ENCODE data around the gene DDX42.

Gene DDX42, protein sequence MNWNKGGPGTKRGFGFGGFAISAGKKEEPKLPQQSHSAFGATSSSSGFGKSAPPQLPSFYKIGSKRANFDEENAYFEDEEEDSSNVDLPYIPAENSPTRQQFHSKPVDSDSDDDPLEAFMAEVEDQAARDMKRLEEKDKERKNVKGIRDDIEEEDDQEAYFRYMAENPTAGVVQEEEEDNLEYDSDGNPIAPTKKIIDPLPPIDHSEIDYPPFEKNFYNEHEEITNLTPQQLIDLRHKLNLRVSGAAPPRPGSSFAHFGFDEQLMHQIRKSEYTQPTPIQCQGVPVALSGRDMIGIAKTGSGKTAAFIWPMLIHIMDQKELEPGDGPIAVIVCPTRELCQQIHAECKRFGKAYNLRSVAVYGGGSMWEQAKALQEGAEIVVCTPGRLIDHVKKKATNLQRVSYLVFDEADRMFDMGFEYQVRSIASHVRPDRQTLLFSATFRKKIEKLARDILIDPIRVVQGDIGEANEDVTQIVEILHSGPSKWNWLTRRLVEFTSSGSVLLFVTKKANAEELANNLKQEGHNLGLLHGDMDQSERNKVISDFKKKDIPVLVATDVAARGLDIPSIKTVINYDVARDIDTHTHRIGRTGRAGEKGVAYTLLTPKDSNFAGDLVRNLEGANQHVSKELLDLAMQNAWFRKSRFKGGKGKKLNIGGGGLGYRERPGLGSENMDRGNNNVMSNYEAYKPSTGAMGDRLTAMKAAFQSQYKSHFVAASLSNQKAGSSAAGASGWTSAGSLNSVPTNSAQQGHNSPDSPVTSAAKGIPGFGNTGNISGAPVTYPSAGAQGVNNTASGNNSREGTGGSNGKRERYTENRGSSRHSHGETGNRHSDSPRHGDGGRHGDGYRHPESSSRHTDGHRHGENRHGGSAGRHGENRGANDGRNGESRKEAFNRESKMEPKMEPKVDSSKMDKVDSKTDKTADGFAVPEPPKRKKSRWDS

DNA sequence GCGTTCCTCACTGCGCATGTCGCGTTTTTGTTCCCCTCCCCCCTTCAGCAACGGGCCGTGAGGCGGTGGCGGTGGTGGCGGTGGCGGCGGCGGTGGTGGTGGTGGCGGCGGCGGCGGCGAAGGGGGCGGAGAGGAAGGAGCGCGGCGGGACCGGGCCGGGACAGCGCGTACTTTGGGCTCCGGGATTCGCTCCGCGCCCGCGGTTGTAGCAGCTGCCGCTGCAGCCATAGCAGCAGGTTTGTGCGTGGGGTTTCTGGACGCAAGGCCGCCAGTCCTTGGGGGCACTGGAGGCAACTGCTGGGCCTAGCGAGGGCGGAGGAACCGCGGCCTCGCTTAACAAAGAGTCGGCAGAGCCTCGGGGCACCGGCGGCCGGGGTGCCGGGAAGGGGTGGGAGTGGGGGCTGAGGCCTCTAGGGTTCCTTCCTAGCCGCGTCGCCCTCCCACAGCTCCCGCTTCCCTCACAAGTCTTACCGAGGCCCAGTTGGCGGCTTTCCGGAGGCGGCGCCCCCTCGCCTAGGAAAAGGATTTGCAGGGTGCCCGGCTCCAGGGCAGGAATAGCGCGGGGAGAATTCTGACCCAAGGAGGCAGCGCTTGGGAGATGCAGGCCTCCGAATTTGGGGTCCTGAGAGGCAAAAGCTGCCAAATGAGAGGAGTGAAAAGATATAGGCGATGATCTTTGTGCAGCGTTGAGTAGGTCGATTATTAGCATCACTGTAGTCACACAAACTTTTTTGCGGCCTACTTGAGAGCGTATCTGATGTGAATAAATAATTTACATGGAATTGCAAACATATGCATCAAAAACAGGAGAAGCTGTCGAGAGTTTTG, at the start of gene DDX42:
Gene DDX42, plus strand, starts transcription at position 30 of the 828 bp plus-strand sequence. CDS start 12,880 bp downstream, outside the sequence.
- DNase-seq: no peak

DNA sequence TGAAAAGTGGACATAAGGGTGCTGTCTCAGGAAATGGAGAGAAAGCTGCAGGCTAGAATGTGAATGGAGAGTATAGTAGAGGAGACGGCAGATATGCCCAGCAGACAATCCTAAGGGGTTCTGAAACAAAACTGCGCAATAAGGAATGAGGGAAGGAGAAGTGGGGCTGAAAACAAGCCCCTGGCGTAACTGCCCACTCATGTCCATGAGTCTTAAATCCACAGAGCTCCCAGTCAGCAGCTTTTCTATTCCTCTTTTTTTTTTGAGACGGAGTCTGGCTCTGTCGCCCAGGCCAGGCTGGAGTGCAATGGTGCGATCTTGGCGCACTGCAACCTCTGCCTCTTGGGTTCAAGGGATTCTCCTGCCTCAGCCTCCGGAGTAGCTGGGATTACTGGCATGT, 38.3 kb upstream of the DDX42 start:
- DNase-seq: no peak

DNA sequence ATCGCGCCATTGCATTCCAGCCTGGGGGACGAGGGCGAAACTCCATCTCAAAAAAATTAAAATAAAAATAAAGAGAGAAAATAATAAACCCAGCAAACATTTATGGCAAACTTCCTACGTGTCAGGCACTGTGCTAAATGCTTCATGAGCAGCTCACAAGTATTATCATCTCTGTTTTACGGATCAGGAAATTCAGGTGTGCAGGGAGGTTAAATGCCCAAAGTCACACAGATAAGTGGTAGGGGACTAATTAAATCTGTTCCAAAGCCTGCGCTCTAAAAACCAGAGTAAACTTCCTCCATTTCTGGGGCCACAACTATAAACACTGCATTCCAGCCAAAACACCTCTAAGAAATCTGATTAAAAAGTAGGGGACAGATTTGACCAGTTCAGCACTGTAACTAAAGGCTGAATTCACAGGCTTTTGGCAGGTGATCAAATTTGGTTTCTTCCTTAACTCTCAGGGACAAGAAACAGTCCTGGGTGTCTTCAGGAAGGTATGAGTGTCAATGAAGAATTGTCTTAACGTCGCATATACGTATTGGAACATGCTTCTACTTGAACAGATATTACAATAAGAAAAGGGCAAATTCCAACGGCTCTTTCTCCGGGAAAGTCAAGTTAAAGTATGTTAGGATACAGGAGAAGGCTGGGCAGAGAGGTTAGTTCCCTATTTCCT, 33.4 kb upstream of the DDX42 start:
- no peak for DNase-seq

DNA sequence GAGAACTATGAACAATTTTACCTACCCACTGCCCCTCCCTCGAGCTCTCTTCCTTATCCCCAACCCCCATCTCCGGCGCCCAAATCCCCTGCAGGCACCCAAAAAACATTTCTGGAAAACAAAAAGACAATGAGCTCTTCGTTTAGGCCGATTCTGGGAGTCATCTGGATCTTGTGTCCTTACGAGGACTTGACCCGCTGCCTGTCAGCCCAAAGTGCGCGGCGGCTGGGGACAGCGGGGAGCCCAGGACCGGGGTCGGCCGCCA, 32.9 kb upstream of the DDX42 start:
- no peak for DNase-seq

DNA sequence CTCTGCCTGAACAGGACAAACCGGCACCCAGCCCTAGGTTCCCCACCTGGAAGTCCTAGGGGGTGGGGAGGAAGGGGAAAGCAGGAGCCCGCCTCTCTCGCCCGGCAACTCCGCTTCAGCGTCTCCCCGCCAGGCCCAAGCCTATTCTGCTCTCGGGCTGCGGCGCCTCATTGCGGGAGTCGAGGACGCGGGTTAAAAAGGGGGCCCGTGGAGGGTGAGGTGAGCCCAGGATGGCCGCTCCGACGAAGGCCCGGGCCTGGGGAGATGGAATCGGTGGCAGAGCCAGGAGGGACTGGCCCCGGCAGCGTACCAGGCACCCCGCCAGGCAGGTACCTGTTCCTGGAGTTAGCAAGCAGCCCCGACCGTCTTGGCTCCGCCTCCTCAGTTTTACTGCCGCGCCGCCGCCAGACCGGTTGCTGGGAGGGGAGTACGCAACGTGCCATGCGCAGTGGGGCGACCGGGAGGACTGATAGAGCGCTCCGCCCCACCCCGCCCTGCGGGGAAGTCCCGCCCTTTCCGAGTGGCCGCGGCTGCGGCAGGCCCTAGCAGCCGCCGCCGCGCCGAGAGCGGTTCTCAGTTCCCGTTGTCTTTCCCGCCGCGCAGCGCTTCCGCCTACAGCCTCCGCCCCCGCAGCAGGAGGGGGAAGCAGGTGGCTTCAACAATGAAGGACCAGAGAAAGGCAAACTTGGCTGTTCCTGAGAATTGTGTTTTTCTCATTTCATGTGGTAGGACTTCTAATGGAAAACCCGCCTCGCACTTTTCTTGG, 32.4 kb upstream of the DDX42 start, which contains the start of gene STRADA:
Gene STRADA, minus strand, starts transcription at position 392 of the 766 bp plus-strand sequence. CDS start 13,430 bp downstream, outside the sequence.
- DNase-seq: peak; percentile 99

DNA sequence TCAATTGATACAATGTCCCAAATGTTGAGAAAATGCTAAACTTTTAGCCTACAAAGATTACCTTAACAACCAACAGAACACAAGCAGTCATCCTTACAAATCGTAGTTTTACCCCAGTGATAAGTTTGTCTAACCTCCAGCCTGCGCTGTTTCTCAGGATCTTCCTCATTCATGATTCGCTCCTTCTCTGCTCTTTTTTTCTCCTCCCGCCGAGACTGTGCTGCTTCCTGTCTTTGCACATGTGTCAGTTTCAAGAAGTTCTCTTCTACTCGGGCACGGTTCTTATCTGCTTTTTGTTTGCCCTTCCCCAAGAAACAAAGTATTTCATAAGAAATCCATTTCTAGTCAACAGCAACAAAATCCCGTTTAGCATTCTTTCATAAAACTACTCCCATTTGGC, 22.2 kb upstream of the DDX42 start:
- no peak for DNase-seq

DNA sequence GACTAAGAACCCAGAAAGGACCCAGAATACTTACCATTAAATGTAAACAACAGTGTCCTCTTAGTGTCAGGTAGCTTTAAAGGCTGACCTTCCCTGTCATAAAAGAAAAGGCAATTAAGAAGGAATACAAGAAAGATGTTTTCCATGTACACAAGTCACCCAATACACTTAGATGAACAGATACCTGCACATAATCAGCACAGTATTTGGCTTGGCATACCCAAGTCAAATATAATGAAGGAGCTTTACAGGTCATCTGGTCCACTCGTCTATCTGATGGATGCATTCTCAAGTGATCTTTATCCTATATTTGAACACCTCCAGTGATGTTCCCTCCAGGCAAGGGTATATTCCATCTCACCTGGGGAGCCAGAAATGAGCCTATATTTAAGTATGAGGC, 21.3 kb upstream of the DDX42 start:
- no peak for DNase-seq

DNA sequence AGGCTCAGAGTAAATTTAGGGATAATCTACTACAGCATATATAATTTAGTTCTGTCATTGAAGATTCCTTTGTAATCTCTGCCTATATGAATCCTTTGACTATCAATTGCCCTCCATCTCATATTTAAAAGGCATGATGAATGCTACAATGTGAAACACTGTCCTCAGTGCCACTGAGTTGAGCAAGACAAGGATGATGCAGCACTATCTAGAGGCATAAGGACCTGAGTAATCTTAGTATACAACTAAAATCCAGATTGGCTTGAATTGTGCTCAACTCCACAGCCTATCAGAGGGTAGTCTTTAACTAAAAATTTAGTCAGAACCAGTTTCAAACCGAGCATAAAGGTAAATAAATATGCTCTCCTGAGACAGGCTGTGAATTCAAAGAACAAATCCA, 20.8 kb upstream of the DDX42 start:
- DNase-seq: no peak

DNA sequence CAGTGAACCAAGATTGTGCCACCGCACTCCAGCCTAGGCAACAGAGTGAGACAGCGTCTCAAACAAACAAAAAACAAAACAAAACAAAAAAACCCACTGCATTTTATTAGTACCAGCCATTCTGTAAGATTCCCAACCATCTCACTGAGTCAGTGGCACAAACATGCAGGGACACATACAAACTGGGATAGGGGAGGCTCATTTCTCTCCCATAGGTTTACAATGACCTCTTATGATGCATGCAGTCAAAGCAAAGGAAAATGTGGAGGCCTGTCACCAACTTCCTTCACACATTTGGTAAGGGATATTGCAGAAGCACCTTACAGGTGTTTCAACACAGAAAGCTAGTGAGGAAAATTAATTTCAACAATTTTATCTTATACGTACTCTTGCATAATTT, 19.9 kb upstream of the DDX42 start:
- no peak for DNase-seq

DNA sequence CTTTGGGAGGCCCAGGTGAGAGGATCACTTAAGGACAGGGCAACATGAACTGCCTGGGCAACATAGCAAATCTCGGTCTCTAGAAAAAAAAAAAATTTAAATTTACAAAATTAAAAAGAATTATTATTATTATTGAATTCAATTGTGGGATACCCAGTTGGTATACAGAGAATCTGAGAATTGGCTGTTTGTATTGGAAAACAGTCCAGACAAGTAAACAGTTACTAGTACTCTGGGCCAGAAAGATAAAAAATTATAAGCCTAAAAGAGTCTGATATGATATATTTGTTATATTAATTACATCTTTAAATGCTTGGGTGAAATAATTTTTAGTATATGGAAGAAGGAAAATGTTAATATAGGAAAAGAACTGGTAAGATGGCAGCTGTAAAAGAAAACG, 15.5 kb upstream of the DDX42 start:
- no peak for DNase-seq

DNA sequence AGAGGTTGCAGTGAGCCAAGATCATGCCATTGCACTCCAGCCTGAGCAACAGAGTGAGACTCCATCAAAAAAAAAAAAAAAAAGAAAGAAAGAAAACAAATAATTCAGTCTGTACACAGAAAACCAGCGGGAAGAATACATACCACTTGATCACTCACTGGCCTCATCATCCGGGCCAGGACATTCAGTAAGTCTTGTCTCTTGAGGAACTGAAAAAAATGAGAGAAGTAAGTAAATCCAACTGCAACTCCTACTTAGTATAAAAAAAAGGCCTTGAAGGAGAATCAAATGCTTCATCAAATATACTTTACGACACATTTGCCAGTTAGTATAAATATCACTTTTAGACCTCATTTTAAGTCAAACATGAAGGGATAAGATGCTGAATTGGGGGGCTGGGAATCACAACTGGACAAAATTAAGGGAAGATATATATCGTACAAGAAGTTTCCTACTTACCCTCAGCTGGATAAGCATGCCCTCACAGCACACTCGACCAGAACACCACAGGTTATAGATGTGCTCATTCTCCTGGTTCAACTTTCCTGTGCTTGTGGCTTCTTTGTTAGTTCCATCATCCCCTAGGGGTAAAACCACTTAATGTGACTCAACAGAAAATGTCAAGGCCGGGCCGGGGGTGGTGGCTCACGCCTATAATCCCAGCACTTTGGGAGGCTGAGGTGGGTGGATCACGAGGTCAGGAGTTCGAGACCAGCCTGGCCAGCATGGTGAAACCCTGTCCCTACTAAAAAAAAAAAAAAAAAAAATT, 13.0 kb upstream of the DDX42 start:
- no peak for DNase-seq

DNA sequence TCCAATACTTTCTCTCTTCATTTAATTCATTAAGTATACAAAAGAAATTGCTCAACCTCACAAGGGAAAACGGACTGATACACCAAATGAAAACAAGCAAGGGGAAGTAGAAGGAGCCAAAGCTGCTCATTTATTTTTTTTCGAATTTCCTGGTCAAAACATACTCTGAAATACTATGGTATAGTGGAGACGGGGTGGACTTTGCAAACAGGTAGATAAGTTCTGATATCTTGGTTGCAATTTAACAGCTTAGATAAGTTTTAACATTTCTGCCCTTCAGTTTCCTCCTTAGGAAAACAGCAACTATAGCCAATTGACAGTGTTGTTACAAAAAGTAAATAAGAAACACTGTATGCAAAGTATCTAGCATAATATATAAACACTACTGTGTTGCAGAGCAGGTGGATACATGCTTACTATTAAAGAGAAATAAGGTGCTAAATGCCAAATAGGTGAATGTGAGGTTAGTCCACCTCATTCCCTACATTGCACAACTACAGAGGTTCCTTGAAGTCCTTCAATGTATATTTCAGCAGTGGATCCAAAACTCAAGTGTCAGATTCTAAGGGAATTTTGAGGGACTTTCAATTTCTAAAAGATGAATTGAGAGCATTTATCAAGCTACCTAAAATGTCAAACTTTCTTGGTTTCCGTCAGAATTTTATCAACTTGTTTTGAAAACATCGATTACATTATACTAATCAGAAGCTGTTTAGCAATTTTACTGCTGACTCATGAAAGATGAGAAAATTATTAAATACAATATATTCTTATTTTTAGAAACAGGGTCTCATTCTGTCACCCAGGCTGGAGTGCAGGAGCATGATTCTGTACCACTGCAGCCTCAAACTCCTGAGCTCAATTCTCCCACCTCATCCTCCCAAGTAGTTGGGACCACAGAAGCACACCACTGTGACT, 11.6 kb upstream of the DDX42 start:
- DNase-seq: no peak

DNA sequence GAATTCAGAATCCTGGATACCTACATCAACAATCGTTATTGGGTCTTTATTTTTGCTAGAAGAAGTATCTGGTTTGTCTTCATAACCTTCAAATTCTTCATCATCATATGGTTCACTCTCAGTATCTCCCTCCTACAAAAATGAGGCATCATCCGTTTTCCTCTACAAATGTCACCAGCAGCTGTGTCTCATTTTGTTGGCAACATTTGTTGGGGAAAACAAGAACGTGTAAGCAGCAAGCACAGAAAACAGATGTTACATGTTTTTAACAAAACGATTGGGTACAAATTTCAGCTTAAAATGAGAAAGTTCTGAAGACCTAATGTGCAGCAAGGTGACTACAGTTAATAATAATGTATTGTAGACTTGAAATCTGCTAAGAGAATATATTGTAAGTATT, 9.3 kb upstream of the DDX42 start:
- DNase-seq: no peak

DNA sequence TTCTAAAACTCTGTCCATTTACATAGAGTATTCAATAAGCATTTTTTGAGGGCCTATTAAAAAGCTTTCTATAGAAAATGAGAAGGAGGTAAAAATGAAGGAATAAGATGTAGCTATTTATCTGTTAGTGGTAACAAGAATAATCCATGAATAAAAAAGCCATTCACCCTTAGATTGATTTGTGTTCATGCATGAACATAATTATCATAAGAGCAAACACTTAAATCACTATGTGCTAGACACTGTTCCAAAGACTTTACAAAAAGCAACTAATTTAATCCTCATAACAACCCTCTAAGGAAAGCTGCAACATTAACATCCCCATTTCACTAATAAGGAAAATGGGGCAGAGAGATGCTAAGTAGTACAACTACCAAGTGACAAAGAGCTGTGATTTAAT, 7.2 kb upstream of the DDX42 start:
- DNase-seq: no peak

DNA sequence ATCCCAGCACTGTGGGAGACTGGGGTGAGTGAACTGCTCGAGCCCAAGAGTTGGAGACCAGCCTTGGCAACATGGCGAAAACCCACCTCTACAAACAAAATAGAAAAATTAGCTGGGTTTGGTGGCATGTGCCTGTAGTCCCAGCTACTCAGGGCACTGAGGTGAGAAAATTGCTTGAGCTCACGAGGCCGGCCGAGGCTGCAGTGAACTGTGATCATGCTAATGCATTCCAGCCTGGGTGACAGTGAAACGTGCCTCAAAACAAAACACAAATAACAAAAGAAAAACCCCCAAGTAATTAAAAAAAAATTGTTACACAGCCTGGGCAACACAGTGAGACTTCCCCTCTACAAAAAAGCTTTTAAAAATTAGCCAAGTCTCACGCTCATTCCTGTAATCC, 5.5 kb upstream of the DDX42 start:
- DNase-seq: no peak

DNA sequence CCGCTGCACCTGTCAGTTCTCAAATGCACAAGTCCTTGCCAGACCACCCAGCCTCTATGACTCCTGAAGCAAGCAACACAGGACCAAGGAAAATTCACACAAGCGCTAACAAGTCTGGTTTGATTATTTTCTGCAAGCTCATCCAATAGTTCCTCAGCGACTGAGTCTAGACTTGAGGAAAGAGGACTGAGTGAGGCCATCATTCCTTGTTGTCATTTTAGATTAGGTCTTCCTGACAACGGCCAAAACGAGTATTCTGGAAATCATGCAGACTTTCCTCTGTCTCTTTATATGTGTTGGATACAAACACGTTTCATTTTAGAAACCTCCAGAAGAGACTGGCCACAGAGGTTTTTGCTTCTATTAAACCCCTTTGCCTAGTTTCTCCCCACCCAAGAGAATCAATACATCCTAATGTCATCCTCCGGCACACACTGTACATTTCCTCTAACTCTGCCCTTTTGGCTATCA, 1.1 kb upstream of the DDX42 start:
- DNase-seq: no peak

DNA sequence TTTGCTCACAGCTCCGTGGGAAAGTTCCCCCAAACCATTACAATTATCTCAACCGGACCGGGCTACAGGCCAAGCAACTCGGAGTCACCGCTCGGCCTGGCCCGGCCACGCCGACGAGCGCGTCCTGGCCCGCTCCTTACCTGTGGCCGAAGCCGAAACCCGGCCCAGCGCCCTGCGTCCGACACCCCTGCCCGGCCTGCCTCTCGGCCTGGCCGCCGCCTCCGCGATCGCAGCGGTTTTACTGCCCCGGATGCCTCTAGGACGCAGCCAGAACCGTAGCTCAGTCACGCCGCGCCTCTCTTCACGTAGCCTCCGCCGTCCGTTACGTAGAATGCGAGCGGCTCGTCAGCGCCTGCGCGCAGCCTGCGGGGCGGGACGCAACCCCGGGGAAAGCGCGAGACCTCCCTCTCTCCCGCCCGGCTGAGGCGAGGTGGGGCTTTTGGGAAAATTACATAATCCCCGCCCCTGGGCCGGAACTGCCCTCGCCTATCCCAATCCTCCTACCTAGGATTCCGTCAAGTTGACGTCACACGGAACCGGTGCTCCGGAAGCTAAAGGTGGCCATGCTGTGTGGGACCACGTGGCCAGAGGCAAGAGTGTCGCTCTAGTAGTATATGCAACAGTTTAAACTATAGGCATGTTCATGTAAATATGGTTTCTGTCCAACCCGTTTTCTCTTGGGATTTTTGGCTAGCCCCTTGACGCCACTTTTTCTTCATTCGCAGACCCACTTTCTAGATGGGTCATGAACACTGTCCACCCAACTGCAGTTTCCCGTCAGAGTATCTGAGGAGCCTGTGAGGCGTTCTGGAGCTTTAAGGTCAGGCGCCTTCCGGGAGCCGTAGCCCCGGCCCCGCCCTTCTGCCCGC, 464 bp upstream of the DDX42 start, which contains the start of gene CCDC47:
Gene CCDC47, minus strand, starts transcription at position 326 of the 869 bp plus-strand sequence. CDS start 7,422 bp downstream, outside the sequence.
- peak; percentile 100 for DNase-seq

DNA sequence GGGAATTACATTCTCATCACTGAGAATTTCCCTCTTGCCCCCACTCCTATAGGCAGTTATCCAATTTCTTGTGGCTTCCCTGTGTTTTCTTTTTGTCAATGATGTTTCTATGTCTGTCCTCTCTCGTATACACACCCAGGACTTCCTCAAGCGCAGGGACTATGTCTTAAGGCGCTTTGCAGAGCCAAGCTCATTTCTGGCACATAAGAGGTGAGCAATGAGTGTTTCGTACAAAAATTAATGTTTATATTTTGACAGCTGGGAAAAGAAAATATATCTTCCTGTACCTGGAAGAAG, 947 bp downstream of the DDX42 start:
- no peak for DNase-seq

DNA sequence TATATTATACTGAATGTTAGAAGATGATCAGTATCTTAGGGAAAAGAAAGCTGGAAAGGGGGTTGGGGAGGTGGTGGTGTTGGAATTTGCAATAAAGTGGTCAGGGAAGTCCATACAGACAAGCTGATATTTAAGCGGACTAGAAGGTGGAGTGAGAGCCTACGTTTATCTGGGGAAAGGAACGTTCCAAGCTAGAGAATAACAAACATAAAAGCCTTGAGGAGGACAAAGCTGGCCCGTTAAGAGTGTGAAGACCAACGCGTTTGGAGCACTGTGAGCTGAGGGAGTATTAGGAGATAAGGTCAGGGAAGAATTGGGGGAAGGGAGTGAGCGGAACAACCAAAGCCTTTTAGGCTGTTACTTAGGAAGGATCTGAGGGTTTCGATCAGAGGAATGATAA, 1.4 kb downstream of the DDX42 start:
- no peak for DNase-seq

All from NCI-H345 (cell line).